Cortex of kidney (tissue), 1 donor: ENCODE results near the gene NOLC1.

Source experiments
- DNase-seq: peaks from one replicate; lab custom pipeline; 2025; lab: John Stamatoyannopoulos, UW

Gene NOLC1

DNA sequence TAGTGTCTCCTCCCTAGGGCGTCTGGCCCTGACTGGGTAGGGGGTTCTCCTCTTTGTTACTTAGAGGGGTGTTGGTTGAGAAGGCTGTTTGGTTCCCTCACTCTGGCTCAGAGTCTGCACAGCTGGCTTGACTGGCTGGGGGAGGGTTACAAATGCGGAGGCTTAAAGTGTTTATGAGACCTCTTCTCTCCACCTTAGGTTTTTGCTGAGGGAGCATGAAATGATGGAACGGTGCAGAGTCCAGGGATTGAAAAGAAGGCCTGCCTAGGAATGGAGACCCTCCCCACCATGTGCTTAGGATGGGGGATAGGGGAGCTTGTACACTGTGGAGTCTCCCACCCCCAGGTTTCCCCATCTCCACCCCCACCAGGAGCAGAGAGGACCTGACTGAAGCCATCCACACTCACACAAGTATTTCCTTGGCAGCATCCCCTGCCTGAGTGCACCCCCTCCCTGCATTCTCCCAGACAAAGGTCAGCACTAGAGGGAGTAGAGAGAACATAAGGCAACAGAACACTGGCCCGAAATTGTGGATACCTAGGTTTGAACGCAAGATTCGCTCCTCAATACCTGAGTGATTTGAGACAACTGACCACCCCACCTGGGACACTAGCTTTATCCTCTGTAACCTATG, 30.3 kb upstream of the NOLC1 start:
- DNase-seq, result no peak

DNA sequence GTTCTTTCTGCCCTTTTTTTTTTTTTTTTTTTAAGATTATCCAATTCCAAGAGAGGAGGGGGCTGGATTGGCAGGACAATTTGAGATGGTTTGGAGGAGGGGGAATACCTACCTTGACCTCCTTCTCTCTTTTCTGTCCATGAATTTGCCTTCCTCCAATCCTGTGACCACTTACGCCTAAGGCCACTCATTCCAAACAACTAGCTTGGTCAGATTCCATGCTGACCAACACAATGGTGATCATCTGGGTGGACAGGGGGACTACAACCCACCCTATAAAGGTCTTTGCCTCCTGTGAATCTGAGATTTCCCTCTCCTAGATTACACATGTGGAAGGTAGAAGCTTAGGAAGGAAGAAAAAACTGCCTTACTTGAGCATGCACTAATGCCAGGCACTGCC, 29.7 kb upstream of the NOLC1 start:
- no peak for DNase-seq

DNA sequence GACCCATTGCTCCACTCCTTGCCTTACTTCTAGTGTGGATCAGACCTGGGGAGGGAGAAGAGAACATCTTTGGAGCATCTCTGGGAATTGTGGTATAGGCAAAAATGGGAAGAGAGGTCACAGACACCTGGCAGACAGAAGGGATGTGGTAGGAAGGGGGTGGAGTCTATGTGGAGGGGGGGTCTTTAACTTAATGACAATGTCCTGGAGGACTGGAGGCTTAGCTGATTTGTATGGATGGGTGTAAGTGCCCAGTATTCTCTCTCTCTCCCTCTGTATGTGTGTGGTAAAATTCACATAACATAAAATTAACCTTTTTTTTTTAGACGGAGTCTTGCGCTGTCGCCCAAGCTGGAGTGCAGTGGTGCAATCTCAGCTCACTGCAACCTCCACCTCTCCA, 29.0 kb upstream of the NOLC1 start:
- no peak for DNase-seq

- no peak for DNase-seq
These were observed 20.7 kb upstream of the NOLC1 start for GRCh38 chr10:102131286-102132170.

GRCh38 chr10:102132193-102132562, 20.0 kb upstream of the NOLC1 start:
- no peak for DNase-seq

DNA sequence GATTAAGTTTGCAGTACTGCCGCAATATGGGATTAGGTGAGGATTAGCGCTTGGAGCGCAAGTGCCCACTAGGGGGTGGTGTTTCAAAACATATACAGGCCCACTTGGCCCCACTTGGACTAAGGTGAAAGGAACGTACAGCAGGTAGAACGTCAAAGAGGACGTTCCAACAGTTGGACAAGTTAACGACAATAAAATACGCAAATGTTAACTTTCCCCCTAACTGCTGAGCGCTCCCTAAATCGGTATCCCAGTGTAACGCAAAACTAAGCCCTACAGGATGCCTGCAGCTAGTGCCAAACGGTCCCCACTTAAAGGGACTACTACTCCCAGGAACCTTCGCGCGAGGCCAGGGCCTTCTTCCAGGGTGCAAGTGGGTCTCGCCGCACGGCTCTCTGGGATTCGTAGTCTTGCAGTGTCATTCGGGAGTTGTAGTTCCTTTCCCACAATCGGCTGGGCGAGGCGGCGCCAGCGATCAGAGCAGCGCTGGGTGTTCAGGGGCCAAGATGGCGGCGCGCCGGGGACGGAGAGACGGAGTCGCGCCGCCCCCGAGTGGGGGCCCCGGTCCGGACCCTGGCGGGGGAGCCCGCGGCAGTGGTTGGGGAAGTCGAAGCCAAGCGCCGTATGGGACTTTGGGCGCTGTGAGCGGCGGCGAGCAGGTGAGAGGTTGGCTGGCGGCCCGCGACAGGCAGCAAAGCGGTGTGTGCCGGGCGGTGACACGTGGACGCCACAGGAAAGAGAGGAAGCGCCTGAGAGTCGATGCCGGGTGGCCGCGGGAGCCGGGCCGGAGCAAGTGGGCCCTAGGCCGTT, 19.4 kb upstream of the NOLC1 start, which contains the start of gene PPRC1:
TSS of gene PPRC1 (plus strand) at position 478 of the 810 bp plus-strand sequence. CDS start at position 507, 29 bp downstream.
- peak; percentile 47 for DNase-seq

DNA sequence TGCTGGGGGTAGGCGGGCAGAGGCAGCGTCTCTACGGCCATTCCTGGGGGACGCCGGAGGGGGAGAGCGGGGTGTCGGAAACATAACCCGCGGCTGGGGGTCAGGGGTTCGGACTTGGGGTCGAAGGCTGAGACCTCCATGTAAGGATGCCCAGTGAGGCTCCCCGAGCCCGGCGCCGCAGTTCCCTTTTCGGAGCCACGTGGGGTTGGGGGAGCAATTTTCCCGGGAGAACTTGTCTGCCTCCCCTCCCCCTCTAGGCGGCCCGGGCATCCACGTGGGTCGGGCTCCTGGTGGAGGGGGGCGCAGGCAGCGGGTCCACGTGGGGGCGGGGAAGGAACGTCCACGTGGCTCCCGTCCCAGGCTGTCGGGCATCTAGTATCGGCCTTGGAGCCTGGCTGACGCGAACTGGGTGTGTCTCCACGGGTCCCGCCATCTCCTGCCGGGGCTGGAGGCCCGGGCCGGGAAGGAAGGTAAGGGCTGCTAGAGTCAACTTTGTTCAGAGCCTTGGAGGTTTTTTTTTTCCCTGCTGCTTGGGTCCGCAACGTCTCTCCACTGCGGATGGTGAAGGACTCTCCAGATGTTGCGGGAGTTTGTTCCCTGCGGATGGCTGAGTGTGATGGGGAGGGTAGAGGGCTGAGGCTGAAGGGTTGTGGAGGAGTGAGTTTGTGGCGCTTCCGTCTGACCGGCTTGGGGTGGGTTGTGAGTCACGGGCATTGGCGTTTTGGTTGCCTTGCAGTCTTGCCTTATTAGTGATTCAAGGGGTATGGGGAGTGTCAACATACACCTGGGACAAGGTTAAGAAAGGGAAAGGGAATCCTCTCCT, 18.6 kb upstream of the NOLC1 start:
- no peak for DNase-seq

DNA sequence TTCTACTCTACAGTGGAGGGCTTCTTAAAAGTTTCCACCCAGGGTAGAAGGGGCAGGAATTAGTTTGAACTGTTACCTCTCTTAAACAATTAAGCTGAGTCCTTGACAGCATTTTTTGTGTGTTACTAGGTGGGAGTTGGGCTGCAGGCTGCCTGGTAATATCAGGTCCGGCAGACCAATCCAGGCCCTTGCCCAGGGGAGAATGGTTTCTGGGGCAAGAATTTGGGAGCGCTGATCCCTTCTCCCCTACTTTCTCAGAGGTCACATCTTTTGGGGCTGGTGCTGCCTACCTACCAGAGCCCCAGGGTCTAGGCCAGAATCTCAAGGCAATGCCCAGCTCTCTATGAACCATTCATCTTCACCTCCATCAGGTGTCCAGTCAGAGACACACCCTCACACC, 17.8 kb upstream of the NOLC1 start:
- DNase-seq, result no peak

GRCh38 chr10:102135956-102136526, 16.1 kb upstream of the NOLC1 start:
- DNase-seq, result no peak

GRCh38 chr10:102139281-102140110, 12.7 kb upstream of the NOLC1 start:
- DNase-seq, result no peak

GRCh38 chr10:102140218-102140617, 12.0 kb upstream of the NOLC1 start:
- no peak for DNase-seq

DNA sequence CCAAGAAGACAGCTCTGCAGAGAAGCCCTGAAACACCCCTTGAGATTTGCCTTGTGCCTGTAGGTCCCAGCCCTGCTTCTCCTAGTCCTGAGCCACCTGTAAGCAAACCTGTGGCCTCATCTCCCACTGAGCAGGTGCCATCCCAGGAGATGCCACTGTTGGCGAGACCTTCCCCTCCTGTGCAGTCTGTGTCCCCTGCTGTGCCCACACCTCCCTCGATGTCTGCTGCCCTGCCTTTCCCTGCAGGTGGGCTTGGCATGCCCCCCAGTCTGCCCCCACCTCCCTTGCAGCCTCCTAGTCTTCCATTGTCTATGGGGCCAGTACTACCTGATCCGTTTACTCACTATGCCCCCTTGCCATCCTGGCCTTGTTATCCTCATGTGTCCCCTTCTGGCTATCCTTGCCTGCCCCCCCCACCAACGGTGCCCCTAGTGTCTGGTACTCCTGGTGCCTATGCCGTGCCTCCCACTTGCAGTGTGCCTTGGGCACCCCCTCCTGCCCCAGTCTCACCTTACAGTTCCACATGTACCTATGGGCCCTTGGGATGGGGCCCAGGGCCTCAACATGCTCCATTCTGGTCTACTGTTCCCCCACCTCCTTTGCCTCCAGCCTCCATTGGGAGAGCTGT, 11.2 kb upstream of the NOLC1 start:
- no peak for DNase-seq

DNA sequence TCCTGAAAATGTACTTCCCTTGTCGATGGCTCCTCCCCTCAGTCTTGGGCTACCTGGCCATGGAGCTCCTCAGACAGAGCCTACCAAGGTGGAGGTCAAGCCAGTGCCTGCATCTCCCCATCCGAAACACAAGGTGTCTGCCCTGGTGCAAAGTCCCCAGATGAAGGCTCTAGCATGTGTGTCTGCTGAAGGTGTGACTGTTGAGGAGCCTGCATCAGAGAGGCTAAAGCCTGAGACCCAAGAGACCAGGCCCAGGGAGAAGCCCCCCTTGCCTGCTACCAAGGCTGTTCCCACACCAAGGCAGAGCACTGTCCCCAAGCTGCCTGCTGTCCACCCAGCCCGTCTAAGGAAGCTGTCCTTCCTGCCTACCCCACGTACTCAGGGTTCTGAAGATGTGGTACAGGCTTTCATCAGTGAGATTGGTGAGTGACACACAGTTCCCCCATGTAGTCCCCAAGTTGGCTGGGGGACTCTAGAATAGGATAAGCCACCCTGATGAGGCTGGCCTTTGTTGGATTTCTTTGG, 10.5 kb upstream of the NOLC1 start:
- no peak for DNase-seq

DNA sequence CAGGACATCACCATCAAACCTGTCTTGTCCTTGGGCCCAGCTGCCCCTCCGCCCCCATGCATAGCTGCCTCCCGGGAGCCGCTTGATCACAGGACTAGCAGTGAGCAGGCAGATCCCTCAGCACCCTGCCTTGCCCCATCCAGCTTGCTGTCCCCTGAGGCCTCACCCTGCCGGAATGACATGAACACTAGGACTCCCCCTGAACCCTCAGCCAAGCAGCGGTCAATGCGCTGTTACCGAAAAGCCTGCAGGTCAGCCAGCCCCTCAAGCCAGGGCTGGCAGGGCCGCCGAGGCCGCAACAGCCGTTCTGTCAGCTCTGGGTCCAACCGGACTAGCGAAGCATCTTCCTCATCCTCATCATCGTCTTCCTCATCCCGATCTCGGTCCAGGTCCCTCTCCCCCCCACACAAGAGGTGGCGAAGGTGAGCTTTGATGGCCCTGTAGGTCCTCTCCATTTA, 5.2 kb upstream of the NOLC1 start:
- DNase-seq, result no peak

- DNase-seq, result no peak
These were observed 4.6 kb upstream of the NOLC1 start for GRCh38 chr10:102147561-102147960.

- DNase-seq, result no peak
These were observed 3.9 kb upstream of the NOLC1 start for GRCh38 chr10:102148275-102148674.

DNA sequence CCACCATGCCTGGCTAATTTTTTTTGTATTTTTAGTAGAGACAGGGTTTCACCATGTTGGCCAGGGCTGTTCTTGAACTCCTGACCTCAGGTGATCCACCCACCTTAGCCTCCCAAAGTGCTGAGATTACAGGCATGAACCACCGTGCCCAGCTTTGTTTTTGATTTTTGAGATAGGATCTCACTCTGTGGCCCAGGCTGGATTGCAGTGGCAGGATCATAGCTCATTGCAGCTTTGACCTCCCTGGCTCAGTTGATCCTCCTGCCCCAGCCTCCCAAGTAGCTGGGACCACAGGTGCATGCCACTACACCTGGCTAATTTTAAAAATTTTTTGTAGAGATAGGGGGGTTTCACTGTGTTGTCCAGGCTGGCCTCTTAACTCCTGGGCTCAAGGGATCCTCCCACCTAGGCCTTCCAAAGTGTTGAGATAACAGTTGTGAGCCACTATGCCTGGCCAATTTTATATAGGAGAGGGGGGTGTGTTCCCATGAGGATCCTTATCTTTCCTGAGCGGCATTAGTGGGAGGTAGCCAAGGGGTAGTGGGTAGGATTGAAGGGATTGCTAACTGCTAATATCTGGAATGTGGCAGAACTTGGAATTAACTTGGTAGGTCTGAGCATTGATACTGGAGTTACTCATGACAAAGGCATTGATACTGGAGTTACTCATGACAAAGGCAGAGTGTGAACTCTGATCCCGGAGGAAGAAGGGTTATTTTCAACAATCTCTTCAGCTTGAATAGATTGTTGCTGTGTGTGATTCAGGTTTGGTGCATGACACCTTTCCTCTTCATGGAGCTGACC, 1.0 kb upstream of the NOLC1 start:
- DNase-seq, result no peak

- DNase-seq, result no peak
These were observed 329 bp downstream of the NOLC1 start for GRCh38 chr10:102152545-102152890.

- DNase-seq, result no peak
These were observed 968 bp downstream of the NOLC1 start for GRCh38 chr10:102153093-102153620.
